Upper lobe of left lung (tissue), 6 donors: Measurements from ENCODE around the gene CDK11B. TPM values are rescaled to one million over a fixed set of nuclear protein-coding genes. Genes with fewer than 3 reads are reported as not detected.

Experiments
- ATAC-seq, 2 donors: fragments of 200-7000 bp; cut with Tn5 transposase; one replicate each; pipeline ENCODE4 v1.9.1; 2022; ENCODE audit warnings: mild to moderate bottlenecking in 2 of 2, moderate library complexity in 2 of 2; ENCODE audit not compliant: low FRiP score in 2 of 2
- DNase-seq, 2 donors: peaks; one replicate each; pipeline ENCODE4 v3.0.0-alpha.2; 2019 to 2020
- H3K27ac ChIP-seq, 4 donors: fragments of 200-600 bp; sonication (generic); one replicate each; pipeline ENCODE4 v1.5.1; 2016 to 2019
- H3K27me3 ChIP-seq, 4 donors: fragments of 200-600 bp; sonication (generic); one replicate each; pipeline ENCODE4 v1.5.1; 2017 to 2019
- H3K36me3 ChIP-seq, 4 donors: fragments of 200-600 bp; sonication (generic); one replicate each; pipeline ENCODE4 v1.5.1; 2016 to 2019
- H3K4me1 ChIP-seq, 4 donors: fragments of 200-600 bp; sonication (generic); one replicate each; pipeline ENCODE4 v1.5.1; 2018 to 2019
- H3K4me3 ChIP-seq, 4 donors: fragments of 200-600 bp; sonication (generic); one replicate each; pipeline ENCODE4 v1.5.1; 2017 to 2019; ENCODE audit warnings: mild to moderate bottlenecking in 2 of 4, moderate library complexity in 1 of 4
- H3K9me3 ChIP-seq, 4 donors: fragments of 200-600 bp; sonication (generic); one replicate each; pipeline ENCODE4 v1.5.1; 2018 to 2019
- EP300 ChIP-seq, 4 donors: sonication (generic); formaldehyde crosslinking; IDR thresholded peaks; one replicate each; pipeline ENCODE4 v1.5.1; 2017; ENCODE audit warnings: antibody characterized with exemption in 4 of 4, control low read depth in 2 of 4
- POLR2A ChIP-seq, 4 donors: fragments of 450-650 bp; IDR thresholded peaks; one replicate each; pipeline ENCODE4 v1.5.1; 2016 to 2017; ENCODE audit warnings: antibody characterized with exemption in 4 of 4, mild to moderate bottlenecking in 2 of 4
- POLR2AphosphoS5 ChIP-seq, 2 donors: sonication (generic); formaldehyde crosslinking; IDR thresholded peaks; one replicate each; pipeline ENCODE4 v1.5.1; 2017; ENCODE audit warnings: antibody characterized with exemption in 2 of 2
- WGBS, 2 donors: methylation state at CpG; one replicate each; pipeline ENCODE4 v1.1.5; 2017 to 2018; 5-methylcytosine and 5-hydroxymethylcytosine counted together
- total RNA-seq, 6 donors: library from RNA; depleted of rRNA in 4 of 6; stranded (reverse); fragments of >200 nt in 4 of 6; gene quantifications; one replicate each; pipeline versions ENCODE4 v1.1.0 to v1.2.1, GENCODE V29; 2016 to 2021
- TF ChIP-seq, protein P1 (sequence below), 6 experiments: fragments of 450-650 bp in 4 of 6; fragments of 200-600 bp in 2 of 6; sonication (generic) in 2 of 6; IDR thresholded peaks; one replicate each; pipeline ENCODE4 v1.5.1; 2016 to 2019; ENCODE audit warnings: antibody characterized with exemption in 6 of 6
- donor health status: DM: no; HTN: no; CAD: no; lungs with moderate emphysema.
- donor health status: DM: no; HTN: yes; CAD: no; lungs with severe emphysema.

Gene CDK11B
- total RNA-seq, 6 donors from 2014 or later = 20.8 to 55.5 (median 24.9) TPM

DNA sequence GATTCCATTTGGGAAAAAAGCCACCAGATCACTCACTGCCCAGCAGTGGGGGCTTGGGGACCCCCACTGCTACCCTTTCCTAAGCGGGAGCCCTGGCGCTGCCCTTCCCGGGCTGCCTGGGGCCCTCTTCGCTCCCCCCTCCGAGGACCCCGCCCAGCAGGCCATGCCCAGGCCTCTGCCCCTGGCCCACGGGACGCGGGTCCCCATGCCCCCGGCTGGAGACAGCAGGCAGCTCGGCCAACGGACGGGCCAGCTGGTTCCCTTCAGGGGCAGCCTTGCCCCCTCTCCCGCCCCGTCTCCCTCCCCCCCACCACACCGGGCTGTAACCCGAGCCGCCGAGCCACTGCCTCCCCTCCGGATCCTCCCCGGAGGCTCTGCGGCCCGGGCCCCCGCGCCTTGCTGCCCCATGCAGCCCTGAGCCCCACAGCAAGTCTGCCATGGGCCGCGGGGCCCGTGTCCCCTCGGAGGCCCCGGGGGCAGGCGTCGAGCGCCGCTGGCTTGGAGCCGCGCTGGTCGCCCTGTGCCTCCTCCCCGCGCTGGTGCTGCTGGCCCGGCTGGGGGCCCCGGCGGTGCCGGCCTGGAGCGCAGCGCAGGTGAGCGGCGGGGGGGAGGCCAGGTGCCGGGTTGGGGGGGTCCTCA lies 26.9 kb downstream of the CDK11B start, which contains the start of gene MMP23B:
Gene MMP23B, plus strand, starts transcription at position 392 of the 639 bp plus-strand sequence. Its CDS starts 46 bp downstream, at position 438.
- peaks cover 7 to 32% (median 18%) of the 10 kb centered on the region in 4 donors for H3K4me1 ChIP-seq
- ATAC-seq (peak in 1 of 2 donors; percentile 7), DNase-seq (peak in 1 of 2 donors; percentile 89)
- peaks cover 0 to 32% (median 13%) of the 10 kb centered on the region in 4 donors for H3K27me3 ChIP-seq
- peaks cover under 1 to 32% (median 17%) of the 10 kb centered on the region in 4 donors for H3K36me3 ChIP-seq
- peak within 1 kb of the TSS; percentile 20 to 42 (median 34) for H3K4me3 ChIP-seq
- peak within 1 kb of the TSS; percentile 79 to 89 (median 87) for H3K27ac ChIP-seq
- no peaks in the 10 kb centered on the region for H3K9me3 ChIP-seq
- TF ChIP-seq POLR2AphosphoS5 (IDR thresholded peaks at IDR 0.05) = peak in 1 of 2 donors; percentile 30
- TF ChIP-seq POLR2A (IDR thresholded peaks at IDR 0.05) = no peak
- 6% methylated on average over 24 of the region's 48 CpGs; no CpG with 5 or more reads in 1 of the 2 donors for WGBS, 2 donors

DNA sequence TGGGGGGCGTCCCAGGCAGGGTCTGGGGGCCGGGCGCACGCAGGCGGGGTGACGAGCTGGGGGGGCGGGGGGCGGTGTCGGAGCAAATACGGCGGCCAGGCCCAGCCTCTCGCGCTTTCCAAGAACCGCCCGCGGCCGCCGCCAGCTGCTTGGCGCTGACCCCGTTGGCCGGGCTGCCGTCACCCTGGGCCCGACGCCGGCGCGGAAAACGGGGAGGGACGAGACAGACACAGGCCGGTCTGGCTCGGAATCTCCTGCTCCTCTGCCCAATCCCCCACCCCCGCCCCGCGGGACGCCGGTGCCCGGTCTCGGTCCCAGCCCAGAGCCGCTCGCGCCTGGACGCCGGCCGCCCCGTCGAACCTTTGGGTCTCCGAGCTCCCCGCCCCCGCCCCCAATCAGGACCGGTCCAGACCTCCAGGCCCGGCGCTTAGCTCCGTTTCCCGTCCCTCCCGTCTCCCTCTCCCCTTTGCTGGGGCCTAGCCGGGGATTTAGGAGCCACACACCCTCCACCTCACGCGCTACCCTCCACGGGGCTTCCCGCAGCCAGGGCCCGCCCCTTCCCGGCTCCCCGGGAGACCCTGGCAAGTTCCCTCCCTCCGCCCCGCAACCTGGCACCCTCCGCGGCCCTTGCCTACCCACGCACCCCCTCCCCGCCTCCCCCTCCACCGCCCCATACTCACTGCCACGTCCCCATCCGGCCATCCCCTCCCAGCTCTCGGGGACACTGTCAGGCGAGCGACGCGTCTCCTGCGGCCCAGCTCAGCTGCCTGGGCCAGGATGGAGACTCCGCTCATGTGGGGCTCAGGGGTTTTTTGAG lies 27.6 kb downstream of the CDK11B start:
- peak overlapping the region; percentile 5 to 42 (median 34) for H3K4me3 ChIP-seq
- WGBS, 2 donors = 12 to 27% methylated on average over 7 to 16 of the region's 79 CpGs

DNA sequence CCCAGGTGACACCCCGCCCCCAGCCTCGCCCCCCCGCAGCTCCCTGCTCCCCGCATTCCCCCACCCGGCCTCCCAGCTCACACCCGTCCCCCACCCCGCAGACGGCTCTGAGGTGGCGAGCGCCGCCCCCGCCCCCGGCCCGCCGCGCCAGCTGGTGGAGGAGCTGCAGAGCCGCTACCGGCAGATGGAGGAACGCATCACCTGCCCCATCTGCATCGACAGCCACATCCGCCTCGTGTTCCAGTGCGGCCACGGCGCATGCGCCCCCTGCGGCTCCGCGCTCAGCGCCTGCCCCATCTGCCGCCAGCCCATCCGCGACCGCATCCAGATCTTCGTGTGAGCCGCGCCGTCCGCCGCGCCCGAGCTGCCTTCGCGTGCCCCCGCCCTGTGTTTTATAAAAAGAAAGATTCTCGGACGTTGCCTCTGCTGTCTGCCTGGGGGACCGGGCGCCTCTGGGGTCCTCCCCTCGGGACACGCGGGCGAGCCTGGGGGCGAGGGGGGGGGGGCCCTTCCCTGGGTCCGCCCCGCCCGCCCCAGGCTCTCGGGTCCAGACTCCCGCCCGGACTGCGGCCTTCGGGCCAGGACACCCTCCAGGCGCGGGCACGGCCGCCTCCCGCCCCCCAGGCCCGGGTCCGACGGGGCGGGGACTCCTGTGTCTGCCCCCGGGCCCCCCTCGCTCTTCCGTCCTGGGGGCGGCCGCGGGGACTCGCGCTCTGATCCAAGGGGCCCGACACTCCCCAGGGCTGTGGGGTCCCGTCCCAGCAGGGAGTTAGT lies 28.4 kb downstream of the CDK11B start:
- Histone ChIP-seq H3K4me3 (peak overlapping the region in 3 of 4 donors; percentile 27 to 42 (median 42)), H3K9me3 (no peaks in the 10 kb centered on the region), H3K27me3 (peaks cover 0 to 32% (median 13%) of the 10 kb centered on the region in 4 donors), H3K36me3 (peaks cover 0 to 29% (median 9%) of the 10 kb centered on the region in 4 donors), H3K4me1 (peaks cover 7 to 32% (median 18%) of the 10 kb centered on the region in 4 donors), H3K27ac (peak overlapping the region; percentile 79 to 89 (median 87))
- ATAC-seq = peak in 1 of 2 donors; percentile 74
- WGBS, 2 donors = 47 to 69% methylated on average over 30 to 49 of the region's 81 CpGs
- peak; percentile 51 to 96 for DNase-seq
- TF ChIP-seq EP300 (IDR thresholded peaks at IDR 0.05) (no peak), POLR2A (IDR thresholded peaks at IDR 0.05) (peak in 1 of 4 donors; percentile 58), POLR2AphosphoS5 (IDR thresholded peaks at IDR 0.05) (peak in 1 of 2 donors; percentile 52)
- TF ChIP-seq, protein P1, sequence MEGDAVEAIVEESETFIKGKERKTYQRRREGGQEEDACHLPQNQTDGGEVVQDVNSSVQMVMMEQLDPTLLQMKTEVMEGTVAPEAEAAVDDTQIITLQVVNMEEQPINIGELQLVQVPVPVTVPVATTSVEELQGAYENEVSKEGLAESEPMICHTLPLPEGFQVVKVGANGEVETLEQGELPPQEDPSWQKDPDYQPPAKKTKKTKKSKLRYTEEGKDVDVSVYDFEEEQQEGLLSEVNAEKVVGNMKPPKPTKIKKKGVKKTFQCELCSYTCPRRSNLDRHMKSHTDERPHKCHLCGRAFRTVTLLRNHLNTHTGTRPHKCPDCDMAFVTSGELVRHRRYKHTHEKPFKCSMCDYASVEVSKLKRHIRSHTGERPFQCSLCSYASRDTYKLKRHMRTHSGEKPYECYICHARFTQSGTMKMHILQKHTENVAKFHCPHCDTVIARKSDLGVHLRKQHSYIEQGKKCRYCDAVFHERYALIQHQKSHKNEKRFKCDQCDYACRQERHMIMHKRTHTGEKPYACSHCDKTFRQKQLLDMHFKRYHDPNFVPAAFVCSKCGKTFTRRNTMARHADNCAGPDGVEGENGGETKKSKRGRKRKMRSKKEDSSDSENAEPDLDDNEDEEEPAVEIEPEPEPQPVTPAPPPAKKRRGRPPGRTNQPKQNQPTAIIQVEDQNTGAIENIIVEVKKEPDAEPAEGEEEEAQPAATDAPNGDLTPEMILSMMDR (IDR thresholded peaks at IDR 0.05) = no peak

More for the DNA sequence above, 27.6 kb downstream of the CDK11B start:
- TF ChIP-seq EP300 (IDR thresholded peaks at IDR 0.05) (no peak), POLR2AphosphoS5 (IDR thresholded peaks at IDR 0.05) (peak in 1 of 2 donors; percentile 34)
- peaks cover 0 to 32% (median 13%) of the 10 kb centered on the region in 4 donors for H3K27me3 ChIP-seq
- no peaks in the 10 kb centered on the region for H3K9me3 ChIP-seq
- H3K27ac ChIP-seq = peak overlapping the region; percentile 79 to 89 (median 87)
- ATAC-seq (peak in 1 of 2 donors; percentile 82), DNase-seq (peak in 1 of 2 donors; percentile 95)
- peaks cover 0 to 30% (median 9%) of the 10 kb centered on the region in 4 donors for H3K36me3 ChIP-seq
- H3K4me1 ChIP-seq = peaks cover 7 to 32% (median 18%) of the 10 kb centered on the region in 4 donors

DNA sequence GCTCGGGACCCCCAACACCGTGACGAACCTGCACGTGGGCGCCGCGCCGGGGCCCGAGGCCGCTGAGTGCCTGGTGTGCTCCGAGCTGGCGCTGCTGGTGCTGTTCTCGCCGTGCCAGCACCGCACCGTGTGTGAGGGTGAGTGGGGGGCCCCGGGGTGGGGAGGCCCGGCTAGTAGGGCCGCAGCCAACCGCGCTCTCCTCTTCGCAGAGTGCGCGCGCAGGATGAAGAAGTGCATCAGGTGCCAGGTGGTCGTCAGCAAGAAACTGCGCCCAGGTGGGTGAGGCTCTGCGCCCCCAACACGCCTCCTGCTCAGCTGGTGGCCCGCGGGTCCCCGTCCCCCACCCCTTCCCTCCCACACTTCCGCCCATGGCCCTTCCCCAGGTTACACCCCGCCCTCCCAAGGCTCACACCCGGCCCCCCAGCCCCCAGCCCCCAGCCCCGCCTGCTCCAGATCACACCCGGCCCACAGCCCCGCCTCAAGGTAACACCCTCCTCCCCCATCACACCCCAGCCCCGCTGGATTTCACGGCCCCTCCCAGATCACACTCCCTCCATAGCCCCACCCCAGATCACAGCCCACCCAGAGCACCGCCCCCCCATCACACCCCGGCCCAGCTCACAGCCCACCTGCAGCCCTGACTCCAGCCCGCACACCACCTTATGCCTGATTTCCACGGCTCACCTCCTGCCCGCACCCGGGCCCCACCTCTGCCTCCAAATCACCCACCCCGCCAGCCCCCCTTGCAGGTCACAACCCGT lies 29.2 kb downstream of the CDK11B start:
- Histone ChIP-seq H3K4me3 (peak overlapping the region in 3 of 4 donors; percentile 32 to 42 (median 33)), H3K4me1 (peaks cover 7 to 32% (median 18%) of the 10 kb centered on the region in 4 donors), H3K36me3 (peaks cover 0 to 36% (median 9%) of the 10 kb centered on the region in 4 donors), H3K27me3 (peaks cover 0 to 32% (median 13%) of the 10 kb centered on the region in 4 donors), H3K27ac (peak overlapping the region; percentile 21 to 89 (median 87)), H3K9me3 (no peaks in the 10 kb centered on the region)
- TF ChIP-seq POLR2A (IDR thresholded peaks at IDR 0.05) = no peak
- TF ChIP-seq EP300 (IDR thresholded peaks at IDR 0.05) = no peak
- TF ChIP-seq, protein P1 (IDR thresholded peaks at IDR 0.05) = no peak
- no peak for TF ChIP-seq POLR2AphosphoS5 (IDR thresholded peaks at IDR 0.05)
- WGBS, 2 donors = 76 to 82% methylated on average over 3 to 34 of the region's 48 CpGs
- ATAC-seq (no peak), DNase-seq (no peak)
